SKM-1 treated with dmso at 0.1 percent for 144 hours (cell line): Measurements from ENCODE around the gene RPIA.
"Not testable (repeated sequence)": the region's sequence is repeated elsewhere in the genome, so short reads cannot be mapped to it uniquely, and the experiment has no call there.

Experiments used
- DNase-seq: peaks from one replicate; lab custom pipeline; 2025; ENCODE audit not compliant: unreplicated experiment; lab: John Stamatoyannopoulos, UW

RPIA gene

DNA sequence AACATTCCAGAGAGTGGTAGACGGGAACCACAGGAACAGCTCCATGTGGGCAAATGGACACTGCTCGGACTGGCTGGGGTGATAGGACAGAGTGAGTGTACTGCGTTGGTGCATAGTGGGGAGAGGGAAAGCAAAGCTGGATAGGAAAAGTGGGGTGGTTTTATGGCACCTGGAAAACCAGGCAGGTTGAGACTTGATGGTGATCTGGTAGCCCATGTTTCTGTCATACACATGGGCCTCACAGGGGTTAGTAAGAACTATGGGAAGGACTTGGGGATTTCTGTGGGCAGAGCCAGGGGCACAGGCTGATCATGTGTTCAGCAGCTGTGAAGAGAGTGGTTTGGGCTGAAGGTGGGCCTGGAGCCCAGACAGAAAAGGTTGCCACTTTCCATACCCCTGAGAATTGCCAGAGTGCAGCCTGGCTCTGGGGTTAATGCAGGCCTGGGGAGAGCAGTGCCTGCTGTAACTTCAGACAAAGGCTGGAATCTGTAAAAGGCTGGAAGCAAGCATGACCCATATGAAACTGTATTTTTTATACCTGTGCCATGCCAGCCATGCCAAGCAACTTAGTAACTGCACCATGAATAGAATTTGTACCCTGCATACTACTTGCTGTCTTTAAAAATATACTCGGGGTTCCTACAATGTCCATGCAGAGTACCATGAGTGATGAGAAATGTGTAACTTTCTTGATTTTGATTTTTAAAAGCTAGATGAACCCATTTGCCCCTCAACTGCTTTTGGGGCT, 41.9 kb downstream of the RPIA start:
- no peak for DNase-seq

DNA sequence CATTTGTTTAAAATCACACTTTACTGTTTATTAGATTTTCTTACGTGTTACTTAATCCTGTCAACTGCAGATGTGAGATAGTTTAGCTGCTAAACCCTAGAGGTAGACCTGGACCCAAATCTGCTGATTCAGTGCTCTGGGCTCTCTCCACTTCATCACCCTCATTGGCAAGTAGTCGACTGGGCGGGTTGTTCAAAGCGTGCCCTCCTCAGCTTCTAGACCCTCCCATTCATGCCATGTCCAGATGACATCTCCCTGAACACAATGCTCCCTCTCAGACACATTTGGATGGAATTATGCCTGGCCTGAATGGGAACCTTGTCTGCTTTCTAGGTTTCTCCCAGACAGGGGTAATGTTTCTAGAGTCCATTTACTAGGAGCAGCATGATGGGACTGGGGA, 43.7 kb downstream of the RPIA start:
- no peak for DNase-seq

DNA sequence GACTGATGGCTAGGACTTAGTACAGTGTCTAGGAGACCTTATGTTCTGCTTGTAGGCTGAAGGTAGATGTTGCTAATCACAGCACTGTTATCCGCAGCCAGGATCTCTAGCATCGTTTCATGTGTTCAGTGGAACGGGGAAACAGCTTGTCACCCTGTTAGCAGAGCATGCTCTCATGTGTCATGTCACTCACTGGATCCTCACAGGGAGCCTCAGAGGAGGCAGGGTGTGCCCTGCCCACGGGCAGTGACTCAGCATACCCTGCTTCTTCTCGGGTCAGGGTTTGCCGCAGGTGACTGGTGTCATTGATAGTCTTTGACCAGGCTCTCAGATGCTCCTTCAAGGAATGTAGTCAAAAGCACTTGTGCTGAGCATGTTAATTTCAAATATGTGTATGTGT, 44.4 kb downstream of the RPIA start:
- no peak for DNase-seq

DNA sequence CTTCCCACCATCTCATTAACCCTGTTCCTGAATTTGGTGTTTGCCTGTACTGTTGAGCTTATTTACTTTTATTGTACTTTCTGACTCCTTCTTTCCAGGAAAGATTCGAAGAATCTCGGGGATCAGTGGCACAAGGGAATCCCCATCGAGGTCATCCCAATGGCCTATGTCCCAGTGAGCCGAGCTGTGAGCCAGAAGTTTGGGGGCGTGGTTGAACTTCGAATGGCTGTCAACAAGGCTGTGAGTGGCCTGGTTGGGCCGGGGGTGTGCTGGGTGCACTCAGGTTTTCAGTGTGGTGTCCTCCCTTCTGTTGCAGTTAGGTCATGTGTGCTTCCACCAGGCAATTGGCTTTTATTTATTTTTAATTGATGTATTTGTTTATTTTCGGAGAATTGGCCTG, 45.0 kb downstream of the RPIA start:
- DNase-seq = no peak

DNA sequence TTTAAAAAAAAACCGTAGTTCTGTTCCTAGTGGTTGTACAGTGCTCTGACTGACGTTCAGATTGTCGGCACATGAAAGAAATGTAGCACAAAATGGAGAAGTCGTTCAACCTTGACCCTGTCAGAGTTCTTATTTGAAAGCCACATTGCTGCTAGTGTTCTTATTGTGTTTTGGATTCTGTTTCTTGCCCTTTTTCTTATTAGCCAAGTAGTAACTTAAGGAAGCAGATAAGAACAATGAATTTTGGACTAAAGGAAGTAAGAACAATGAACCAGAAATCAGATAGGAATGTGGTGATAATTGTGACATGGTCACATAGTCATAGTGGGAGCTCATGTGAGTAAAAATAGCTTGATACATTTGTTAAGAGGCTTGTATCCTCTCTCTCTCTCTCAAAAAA, 45.9 kb downstream of the RPIA start:
- DNase-seq = no peak

DNA sequence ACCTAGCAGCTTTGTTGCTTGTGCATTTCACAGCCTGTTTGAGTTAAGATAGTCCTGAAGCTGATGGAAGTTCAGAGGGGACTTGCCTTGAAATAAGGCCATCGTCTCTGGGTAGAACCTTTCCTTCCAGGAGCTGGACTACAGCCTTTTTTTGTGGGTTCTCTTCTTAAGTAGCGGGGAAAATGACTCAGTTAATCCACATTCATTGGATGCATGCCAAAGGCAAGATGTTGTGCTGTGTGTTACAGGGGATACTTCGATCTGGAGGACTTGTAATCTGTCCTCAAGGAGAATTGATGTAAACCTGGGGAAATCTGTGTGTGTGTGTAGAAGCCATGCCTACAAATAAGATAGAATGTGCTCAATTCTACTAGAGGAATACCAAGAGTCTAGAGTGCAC, 46.8 kb downstream of the RPIA start:
- no peak for DNase-seq

DNA sequence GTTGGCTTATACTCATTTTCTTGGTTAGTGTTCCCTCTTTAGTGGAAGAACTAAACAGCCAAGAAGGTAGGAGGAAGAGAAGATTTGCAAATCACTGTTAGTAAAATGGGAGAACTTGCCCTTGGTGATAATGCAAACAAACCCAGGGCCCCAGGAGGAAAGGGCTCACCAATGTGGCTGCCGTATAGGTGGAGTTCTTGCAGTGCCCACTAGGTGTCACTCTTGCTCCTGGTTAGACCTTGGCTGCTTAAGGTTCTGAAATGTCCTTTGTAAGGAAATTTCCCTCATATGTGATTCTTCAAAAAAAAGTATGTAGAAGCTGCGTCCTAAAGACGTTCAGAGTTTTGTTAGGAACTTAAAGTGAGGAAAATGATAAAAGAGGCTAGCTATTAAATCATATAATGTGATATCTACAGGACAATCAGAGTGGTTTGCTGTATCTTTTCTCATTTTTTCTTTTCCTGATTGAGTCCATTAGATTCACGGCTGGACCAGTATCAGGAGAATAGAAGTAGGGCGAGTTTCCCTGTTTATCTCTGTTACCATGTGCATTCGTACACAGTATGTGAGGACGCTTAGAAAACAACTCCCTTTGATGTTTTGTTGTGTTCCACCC, 48.6 kb downstream of the RPIA start:
- peak; percentile 60 for DNase-seq

DNA sequence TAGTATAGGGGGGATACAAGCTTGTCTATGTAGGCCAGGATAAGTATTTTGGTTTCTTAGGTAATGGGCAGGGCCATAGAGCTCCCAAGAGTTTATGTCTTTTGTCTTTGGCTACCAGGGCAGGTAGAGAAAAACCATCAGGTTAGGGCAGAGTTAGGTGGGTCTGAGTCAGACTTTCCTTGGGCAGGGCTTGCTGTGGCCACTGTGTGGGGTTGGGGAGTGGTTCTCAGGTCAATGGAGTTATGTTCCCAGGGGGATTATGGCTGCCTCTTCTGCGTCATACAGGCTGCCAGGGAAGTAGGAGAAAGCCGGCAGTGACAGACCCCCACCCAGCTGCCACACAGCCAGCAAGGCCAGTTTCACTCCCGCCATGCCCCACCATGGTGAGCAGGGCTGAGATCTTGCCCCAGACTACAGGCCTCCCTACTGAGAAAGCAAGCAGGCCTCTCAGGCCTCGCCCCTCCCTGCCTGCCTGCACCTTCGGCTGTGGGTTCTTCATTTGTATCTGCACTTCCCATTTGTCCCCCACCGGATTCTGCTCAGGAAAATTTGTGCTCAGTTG, 55.5 kb downstream of the RPIA start:
- DNase-seq = no peak

DNA sequence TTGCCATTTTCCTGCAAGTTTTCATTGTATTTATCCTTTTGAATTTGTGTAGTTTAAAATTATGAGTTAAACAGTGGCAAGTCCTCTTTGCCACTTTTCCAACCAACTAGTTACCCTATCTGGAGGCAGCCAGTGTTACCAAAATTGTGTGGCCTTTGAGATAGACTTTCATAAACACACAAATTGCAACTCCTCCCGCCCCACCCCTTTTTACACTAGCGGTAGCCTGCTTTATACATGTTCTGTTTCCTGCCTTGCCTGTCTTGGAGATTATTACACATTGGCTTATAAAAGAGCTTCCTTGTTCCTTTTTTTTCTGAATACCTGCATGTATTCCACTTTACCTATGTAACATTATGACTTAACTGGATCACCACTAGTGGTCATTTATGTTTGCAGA, 56.5 kb downstream of the RPIA start:
- no peak for DNase-seq

DNA sequence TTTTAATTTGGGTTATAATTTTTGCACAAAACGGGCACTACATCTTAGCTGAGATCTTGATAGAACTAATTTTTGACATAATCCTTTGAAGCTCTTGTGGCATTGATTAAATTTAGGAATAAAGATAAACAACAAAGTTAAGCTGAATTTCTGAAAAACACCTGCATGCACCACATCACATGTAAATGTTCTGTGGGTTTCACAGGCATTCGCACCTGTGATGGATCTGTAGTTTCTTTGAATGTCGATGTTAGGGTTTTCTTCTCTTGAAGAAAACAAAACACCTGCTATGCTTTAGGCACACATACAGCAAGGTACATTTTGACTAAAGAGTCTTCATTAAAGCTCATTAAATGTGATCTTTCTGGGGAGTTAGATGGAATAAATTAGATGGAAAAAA, 60.3 kb downstream of the RPIA start:
- no peak for DNase-seq

DNA sequence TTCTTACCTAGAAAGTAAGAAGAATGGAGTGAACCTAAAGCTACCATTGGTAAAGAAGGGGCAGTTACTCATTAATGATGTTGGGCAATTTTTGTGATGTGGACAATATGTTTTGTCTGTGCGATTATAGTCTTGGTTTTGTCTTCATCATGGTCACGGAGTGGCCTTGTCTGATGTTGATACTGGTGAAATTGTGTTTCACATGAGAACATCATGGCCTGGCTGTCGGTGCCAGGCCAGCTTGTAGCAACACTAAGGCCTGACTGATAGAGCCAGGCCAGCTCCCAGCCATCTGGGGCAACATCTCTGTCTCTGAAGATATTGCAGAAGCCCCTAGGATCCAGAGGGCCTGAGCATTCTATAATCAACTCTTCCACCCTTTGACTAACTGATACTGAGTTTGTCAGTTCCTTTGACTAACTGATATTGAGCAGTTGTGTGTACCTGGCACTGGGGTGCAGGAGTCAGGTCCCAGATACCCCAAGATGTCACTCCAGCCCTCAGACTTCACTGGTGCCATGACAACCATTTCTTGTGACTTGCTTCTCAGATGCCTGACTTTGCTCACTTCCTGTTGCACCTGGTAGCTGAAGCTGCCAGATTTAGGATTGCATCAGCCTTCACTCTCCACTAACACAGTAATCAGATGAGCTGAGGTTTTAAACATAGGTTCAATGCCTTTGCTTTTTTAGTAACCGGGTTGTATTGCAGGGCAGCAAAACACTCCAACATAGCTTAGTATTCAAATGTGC, 62.5 kb downstream of the RPIA start:
- DNase-seq = no peak

DNA sequence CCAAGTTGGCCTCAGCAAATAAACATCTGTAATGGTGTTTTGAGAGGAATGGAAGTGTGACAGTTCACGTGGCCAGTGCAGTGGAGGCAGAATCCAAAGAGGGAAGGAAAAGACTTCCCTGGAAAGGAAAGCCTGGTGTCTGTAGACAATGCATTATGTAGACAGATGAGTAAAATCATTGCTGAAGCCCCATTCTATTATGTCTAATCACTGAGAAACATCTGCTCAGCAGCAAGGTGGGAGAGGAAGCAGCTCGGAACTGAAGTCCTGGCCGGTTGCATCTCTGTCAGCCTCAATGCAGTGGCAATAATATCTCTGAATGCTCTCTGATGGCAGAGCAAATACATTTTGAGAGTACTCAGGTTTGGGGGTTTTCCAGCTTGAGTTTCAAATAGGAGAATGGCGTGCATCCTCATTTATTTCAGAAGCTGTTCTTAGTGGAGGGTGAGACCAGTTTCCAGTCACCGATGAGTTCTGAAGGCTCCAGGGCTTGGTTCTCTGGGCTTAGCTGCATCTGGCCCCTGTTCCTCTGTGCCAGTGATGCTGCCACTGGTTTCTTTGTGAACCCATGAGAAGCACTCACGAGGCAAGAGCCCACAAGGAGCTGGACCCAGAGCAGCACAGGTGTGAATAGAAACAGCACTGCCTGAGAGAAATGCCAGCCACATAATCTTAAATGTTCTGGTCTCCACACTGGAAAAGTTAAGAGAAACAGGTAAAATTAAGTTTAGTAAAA, 63.3 kb downstream of the RPIA start:
- no peak for DNase-seq

DNA sequence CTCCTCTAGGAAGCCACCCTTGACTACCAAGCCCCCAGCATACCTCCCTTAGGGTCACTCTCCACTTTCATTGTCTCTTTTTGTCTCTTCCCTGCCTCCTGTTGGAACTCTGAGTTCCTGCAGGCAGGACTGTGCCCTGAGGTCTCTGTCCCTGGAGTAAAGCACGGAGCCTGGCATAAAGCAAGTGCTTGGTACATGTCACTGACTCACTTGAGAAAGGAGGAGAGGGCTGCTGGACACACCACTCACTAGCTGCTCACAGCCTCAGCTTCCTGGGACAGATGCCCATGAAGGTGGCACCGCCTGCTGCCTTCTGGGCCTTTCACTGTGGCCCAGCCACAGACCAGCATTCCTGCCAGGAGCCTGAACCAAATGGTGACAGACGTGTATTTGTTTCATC, 64.4 kb downstream of the RPIA start:
- DNase-seq = no peak

DNA sequence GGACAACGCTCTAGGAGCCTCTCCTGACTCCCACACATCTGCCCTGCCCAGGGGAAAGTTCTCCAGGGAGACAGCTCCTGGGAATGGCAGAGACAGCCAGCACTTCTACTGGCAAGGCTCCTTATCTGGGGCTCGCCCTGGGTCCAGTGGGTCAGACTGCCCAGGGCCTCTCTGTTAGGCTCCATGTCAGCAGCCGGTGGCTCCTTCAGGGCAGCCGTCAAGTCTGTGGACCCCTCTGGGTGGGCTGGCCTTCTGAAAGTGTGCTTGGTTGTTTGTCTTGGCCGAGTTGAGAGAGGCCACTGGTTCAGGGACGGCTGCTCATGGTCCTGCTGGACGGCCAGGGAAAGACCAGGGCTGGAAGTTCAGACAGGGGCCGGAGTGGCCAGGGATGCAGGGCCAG, 65.6 kb downstream of the RPIA start:
- DNase-seq = no peak

DNA sequence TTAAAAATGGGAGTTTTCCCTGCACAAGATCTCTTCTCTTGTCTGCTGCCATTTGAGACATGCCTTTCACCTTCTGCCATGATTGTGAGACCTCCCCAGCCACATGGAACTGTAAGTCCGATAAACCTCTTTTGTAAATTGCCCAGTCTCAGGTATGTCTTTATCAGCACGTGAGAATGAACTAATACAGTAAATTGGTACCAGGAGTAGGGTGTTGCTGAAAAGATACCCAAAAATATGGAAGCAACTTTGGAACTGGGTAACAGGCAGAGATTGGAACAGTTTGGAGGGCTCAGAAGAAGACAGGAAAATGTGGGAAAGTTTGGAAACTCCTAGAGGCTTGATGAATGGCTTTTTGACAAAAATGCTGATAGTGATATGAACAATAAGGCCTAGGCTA, 67.2 kb downstream of the RPIA start:
- not testable (repeated sequence) for DNase-seq

DNA sequence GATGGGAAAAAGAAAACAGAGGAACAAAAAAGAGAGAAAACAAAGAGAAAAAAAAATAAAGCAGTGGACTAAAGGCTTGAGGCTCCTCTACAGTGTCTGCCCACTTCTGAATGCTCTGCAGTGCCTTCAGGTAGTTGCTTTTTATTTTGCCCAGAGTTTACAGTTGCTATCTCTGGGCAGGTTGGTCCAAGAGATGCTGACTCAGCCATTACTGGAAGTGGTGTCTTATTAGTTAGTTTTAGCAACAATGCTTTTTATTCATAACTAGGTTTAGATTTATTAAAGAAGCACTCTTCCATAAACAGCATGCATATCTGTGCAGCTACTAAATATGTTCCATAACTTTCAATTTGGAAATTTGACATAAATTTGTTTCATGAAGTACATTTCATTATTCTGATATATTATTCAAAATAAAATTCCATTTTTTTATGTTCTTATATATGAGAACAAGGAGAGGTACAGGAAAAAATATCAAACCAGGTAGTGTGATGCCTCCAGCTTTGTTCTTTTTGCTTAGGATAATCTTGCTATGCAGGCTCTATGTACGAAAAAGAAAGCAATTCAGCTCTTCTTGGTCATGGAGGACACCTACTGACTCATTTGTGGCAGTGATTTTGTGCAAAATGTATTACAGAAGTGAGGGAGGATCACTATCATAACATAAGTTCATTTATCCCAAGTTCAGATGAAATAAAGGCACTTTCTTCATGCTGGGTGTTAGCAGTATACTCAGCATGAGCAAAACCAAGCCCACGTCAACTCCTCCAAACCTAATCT, 69.5 kb downstream of the RPIA start:
- DNase-seq = no peak

DNA sequence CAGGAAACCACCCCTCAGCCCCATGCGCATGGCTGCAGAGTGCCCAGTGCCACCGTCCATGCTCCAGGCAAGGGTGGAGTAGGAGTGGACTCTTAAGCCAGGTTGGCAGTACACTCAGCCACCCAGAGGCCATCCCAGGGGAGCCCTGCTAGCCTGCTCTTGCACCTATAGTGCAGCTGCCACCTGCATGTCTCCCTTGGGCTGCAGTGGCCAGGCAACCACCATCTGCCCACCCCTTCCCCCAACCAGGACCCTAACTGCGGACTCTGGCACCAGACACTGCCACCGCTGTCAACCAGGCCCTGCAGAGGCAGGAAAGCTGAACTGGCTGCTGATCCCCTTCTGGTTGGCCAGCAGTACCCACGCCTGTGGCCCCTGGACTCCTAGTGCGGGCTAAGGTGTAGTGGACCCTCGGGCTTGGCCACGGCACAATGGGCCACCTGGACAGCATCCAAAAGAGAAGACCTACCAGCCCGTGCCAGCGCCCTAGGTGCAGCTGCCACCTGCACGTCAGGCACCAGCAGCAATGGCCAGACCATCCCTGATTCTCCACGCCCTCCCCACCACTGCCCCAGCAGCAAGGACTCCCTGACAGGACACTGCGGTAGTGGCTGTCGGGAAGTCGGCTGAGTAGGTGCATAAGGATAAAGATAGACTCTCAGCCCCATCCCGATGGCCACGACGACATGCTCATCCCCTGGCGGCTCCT, 72.8 kb downstream of the RPIA start:
- DNase-seq = no peak

DNA sequence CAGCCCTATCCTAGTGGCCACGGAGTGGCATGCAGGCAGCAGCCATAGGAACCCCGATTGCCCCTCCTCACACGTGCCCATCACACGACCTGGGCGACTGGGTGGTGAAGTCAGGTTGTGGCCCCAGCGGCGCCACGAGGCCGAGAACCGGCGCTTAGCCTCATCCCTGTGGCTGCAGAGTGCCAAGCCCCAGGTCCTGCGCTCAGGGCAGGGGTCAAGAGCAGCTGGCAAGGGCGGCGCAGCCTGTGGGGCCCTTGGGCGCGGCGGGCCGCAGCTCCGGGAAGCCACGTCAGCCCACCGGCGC, 73.3 kb downstream of the RPIA start:
- no peak for DNase-seq

DNA sequence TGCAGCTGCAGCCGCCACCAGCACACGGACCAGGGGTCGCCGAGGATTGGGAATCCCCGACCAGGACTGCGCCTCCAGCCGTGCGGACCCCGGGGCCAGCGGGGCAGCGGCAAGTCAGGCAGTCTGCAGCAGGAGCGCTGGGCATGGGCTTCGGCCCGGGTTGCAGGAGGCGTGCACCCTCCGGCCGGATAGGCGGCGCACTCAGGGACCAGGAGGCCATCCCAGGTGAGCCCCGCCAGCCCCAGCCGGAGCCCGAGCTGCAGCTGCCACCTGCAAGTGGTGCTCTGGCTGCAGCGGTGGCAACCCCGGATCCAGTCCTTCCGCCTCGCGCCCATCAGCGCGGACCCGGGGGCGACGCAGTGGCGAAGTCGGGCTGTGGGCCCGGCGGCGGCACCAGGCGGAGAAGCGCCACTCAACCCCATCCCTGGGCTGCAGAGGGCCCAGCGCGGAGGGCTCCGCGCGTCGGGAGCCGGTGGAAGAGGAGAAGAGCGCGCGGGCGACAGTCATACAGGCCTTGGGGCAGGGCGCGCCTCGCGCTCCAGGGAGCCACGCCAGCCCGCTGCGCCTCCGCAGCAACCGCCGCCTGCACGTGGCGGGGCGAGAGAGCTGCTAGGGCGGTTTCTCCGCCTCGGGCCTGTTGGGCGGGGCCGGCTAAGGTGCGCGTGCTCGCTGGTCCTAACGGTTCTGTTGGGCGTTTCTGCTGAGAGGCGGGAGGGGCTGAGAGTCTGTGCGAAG, 73.8 kb downstream of the RPIA start:
- DNase-seq = no peak
